HG03060 (cell line): ENCODE measurements around the gene LMF2.
"Not testable (repeated sequence)": the region's sequence is repeated elsewhere in the genome, so short reads cannot be mapped to it uniquely, and the experiment has no call there.

Source experiments
- ATAC-seq: cut with Tn5 transposase; IDR thresholded peaks from one replicate; pipeline ENCODE4 v1.9.1; 2021; ENCODE audit warnings: low read depth, moderate number of reproducible peaks; ENCODE audit not compliant: unreplicated experiment

Gene LMF2

GRCh38 chr22:50524676-50525103, 17.2 kb upstream of the LMF2 start:
- no peak for ATAC-seq

- no peak for ATAC-seq
Observed at GRCh38 chr22:50523806-50524675, 16.5 kb upstream of the LMF2 start.

DNA sequence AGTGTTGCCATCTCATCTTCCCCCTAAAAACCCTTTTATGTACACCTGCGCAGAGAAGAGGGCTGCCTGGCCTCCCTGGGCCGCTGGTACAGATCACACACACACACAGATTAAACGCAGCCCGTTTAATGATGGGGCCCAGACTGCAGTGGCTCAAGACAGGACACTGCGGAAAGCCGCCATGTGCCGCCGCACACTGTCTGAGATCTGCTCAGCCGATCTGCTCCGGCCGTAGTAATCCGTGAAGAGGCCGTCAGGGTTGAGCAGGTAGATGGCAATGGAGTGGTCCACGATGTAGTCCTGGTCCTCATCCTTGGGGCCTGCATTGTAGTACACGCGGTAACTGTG, 15.9 kb upstream of the LMF2 start:
- no peak for ATAC-seq

DNA sequence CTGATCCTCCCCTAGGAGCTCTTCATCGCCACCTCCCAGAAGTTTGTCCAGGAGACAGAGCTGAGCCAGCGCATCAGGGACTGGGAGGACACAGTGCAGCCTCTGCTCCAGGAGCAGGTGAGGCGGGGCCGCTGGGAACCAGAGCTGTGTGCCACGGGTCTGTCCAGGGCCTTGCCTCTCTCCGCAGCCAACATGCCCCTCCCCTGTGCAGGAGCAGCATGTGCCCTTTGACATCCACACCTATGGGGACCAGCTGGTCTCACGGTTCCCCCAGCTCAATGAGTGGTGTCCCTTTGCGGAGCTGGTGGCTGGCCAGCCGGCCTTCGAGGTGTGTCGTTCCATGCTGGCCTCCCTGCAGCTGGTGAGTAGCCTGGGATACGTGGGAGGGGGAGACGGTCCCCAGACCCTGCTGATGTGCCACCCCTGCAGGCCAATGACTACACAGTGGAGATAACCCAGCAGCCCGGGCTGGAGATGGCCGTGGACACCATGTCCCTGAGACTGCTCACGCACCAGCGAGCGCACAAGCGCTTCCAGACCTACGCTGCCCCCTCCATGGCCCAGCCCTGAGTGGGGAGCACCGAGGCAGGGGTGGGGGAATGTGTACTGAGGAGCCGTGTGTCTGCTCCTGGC, 15.4 kb upstream of the LMF2 start:
- ATAC-seq = no peak

GRCh38 chr22:50522208-50522805, 14.8 kb upstream of the LMF2 start:
- no peak for ATAC-seq

GRCh38 chr22:50521710-50522109, 14.2 kb upstream of the LMF2 start:
- no peak for ATAC-seq

DNA sequence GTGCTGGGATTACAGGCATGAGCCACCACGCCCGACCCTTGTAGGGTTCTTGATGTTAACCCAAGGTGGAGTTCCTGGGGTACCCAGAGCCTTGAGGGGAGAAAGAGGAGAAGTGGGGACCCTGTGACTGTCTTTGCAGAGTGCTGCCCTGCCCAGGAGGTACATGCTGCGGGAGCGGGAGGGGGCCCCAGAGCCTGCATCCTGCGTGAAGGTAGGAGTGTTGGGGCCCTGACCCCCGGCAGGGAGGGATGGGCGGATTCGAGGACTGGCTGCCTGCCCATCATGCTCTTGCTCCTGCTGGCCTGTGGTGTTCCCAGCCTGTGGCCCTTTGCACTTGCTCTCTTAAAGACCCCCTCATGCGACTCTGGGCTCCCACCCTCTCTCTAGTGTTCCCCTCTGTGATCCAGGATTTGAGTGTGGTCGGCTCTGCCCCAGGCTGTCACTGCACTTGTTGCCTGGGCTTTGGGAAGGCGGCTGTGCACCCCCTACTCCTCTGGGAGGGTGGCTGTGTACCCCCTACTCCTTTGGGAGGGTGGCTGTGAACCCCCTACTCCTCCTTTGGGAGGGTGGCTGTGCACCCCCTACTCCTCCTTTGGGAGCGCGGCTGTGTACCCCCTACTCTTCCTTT, 13.4 kb upstream of the LMF2 start:
- no peak for ATAC-seq

DNA sequence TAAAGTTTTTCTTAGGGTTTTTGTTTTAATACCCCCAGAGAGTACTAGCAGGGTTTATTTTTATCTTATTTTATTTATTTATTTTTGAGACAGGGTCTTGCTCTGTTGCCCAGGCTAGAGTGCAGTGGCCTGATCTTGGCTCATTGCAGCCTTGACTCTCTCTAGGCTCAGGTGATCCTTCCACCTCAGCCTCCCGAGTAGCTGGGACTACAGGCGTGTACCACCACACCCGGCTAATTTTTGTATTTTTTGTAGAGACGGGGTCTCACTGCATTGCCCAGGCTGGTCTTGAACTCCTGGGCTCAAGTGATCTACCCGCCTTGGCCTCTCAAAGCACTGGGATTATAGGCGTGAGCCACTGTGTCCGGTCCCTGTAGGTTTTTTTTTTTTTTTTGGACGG, 12.7 kb upstream of the LMF2 start:
- not testable (repeated sequence) for ATAC-seq

GRCh38 chr22:50519151-50519550, 11.6 kb upstream of the LMF2 start:
- no peak for ATAC-seq

- no peak for ATAC-seq
Observed at GRCh38 chr22:50518606-50519005, 11.1 kb upstream of the LMF2 start.

DNA sequence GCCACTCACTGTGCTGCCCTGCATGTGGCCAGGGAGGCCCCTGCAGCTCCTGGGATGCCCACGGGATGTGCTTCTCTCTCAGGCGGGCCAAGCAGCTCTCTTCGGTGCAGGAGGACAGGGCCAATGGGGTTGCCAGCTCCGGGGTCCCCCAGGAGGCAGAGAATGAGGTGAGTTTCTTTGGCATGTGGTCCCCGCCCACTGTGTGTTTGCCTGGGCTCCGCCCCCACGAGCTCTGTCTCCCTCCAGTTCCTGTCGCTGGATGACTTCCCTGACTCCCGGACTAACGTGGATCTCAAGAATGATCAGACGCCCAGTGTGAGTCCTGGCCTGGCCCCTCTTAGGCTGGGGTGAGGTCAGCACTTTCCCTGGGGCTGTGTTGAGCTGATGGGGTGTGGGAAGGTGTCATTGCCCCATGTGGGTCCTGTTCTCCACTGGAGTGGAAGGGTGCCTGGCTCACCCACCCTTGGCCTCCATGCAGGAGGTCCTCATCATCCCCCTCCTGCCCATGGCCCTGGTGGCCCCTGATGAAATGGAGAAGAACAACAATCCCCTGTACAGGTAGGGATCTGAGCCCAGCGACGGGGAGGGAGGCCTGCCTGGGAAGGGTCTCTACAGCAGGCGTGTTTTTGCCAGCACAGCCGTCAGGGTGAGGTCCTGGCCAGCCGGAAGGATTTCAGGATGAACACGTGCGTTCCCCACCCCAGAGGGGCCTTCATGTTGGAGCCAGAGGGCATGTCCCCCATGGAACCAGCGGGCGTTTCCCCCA, 10.2 kb upstream of the LMF2 start:
- no peak for ATAC-seq

DNA sequence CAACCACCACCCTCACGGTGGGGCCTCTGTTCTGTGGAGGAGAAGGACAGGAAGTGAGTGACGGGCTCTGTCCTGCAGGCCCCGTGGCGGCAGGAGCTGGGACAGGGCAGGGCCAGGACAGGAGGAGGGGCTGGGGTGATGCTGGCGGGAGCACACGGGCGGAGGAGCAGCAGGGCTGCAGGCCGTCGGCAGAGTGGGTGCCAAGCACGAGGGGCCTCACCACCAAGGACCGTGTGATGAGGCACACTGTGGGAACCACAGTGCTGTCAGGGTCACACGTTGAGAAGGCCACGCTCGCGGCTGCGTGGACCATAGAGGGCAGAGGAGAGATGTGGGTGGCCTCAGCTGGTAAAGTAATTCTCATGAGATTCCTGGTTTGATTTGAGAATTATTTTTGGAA, 9.4 kb upstream of the LMF2 start:
- ATAC-seq = no peak

- no peak for ATAC-seq
Observed at GRCh38 chr22:50516068-50516467, 8.6 kb upstream of the LMF2 start.

GRCh38 chr22:50513175-50513574, 5.7 kb upstream of the LMF2 start:
- ATAC-seq = no peak

DNA sequence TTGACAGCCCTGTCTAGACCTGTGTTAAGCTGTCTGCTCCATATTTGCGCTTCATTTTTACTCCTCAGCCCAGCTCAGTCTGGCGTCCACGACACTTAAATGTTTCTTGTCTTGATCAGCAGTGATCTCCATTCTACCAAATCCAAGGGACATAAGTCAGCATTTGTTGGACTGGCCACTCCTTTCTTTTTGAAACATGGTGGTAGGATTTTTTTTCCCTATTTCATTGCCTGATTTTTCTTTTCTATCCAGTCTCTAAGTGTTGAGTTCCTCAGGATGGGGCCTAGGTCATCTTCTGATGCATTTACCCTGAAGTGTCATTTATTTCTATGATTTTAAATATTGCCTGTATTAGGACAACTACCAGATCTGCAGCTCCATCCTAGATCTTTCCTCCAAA, 1.4 kb upstream of the LMF2 start:
- no peak for ATAC-seq

GRCh38 chr22:50507991-50508884, 736 bp upstream of the LMF2 start, which contains the start of gene NCAPH2:
NCAPH2 (plus strand) TSS chr22:50508224; CDS start chr22:50508338, 114 bp downstream.
- peak; percentile 73 for ATAC-seq

GRCh38 chr22:50506611-50507420, 686 bp downstream of the LMF2 start:
- ATAC-seq = no peak

DNA sequence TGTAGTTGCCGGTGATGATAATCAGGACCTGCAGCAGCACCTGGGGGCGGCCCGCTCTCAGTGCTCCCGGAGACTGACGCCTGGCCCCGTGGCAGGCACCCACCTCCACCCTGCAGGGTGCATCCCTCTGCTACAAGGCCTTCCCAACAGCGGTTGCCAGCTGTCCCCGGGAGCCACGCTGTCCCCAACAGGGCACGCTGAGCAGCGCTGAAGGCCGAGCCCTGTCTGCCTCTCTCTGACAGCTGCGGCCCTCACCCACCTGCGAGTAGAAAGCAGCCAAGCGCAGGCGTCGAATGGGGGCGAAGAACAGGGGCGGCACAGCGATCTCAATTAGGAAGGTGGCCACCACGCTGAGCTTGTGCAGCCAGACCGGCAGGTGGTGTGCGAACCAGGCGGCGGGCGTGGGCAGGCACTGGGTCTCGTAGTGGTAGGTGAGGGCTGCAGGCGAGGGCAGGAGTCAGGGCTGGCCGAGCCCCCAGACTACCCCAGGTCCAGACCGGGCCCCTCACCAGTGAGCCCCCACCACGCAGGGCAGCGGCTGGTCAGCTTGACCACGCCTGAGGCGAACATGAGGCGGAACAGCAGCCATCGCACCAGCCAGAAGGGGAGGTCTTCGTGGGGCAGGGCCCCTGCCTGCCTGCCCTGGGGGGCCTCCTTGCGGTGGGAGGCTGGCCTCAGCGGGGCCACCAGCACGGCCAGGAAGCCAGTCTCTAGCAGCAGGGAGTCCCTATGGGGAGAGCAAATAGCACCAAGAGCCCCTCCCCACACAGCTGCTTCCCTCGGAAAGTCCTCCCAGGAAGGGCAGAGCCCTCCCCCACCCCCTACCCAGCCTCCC, 1.5 kb downstream of the LMF2 start:
- ATAC-seq = no peak
